Trophoblast cell (in vitro differentiated cells and primary cell): ENCODE data around the gene DDR2.

ENCODE experiments used
- DNase-seq, 2 donors: peaks; one replicate each; pipeline ENCODE4 v3.0.0-alpha.2; 2016
- H2AFZ ChIP-seq: 2 replicates; pipeline ENCODE4 v1.6.1; 2013; ENCODE audit warnings: low read length, moderate library complexity, mild to moderate bottlenecking; ENCODE audit not compliant: insufficient read depth, poor library complexity
- H2AK5ac ChIP-seq: 2 replicates; pipeline ENCODE4 v1.6.1; 2013; ENCODE audit warnings: mild to moderate bottlenecking, low read length
- H2BK120ac ChIP-seq: 2 replicates; pipeline ENCODE4 v1.6.1; 2013; ENCODE audit warnings: low read length, mild to moderate bottlenecking, moderate library complexity; ENCODE audit not compliant: insufficient read depth, poor library complexity
- H2BK12ac ChIP-seq: 2 replicates; pipeline ENCODE4 v1.6.1; 2013; ENCODE audit warnings: mild to moderate bottlenecking, low read length, moderate library complexity
- H2BK5ac ChIP-seq: 2 replicates; pipeline ENCODE4 v1.6.1; 2013; ENCODE audit warnings: low read length, low read depth, moderate library complexity, mild to moderate bottlenecking; ENCODE audit not compliant: poor library complexity
- H3K14ac ChIP-seq: 2 replicates; pipeline ENCODE4 v1.6.1; 2013; ENCODE audit warnings: mild to moderate bottlenecking, low read length
- H3K18ac ChIP-seq: 2 replicates; pipeline ENCODE4 v1.6.1; 2013; ENCODE audit warnings: mild to moderate bottlenecking, low read length
- H3K23ac ChIP-seq: 2 replicates; pipeline ENCODE4 v1.6.1; 2013; ENCODE audit warnings: low read length
- H3K27ac ChIP-seq: 2 replicates; pipeline ENCODE4 v1.5.1; 2013; ENCODE audit warnings: low read depth, mild to moderate bottlenecking, inconsistent platforms, low read length, moderate library complexity
- H3K27me3 ChIP-seq: 2 replicates; pipeline ENCODE4 v1.6.1; 2013; ENCODE audit warnings: inconsistent platforms, mild to moderate bottlenecking, low read length, moderate library complexity; ENCODE audit not compliant: insufficient read depth
- H3K36me3 ChIP-seq, 2 experiments: 1 replicate in 1 of 2; 2 replicates in 1 of 2; pipeline ENCODE4 v1.6.1; 2013; ENCODE audit warnings: low read length in 2 of 2, mild to moderate bottlenecking in 2 of 2, moderate library complexity in 1 of 2; ENCODE audit not compliant: insufficient read depth in 2 of 2, control insufficient read depth in 1 of 2
- H3K4ac ChIP-seq: 2 replicates; pipeline ENCODE4 v1.6.1; 2013; ENCODE audit warnings: low read depth, mild to moderate bottlenecking, low read length, moderate library complexity
- H3K4me1 ChIP-seq, 2 experiments: 1 replicate in 1 of 2; 2 replicates in 1 of 2; pipeline ENCODE4 v1.6.1; 2013; ENCODE audit warnings: low read length in 2 of 2, mild to moderate bottlenecking in 2 of 2, moderate library complexity in 1 of 2; ENCODE audit not compliant: insufficient read depth in 2 of 2, control insufficient read depth in 1 of 2
- H3K4me2 ChIP-seq: 2 replicates; pipeline ENCODE4 v1.6.1; 2013; ENCODE audit warnings: inconsistent platforms, mild to moderate bottlenecking, low read length, moderate library complexity
- H3K4me3 ChIP-seq: 2 replicates; pipeline ENCODE4 v1.5.1; 2013; ENCODE audit warnings: mild to moderate bottlenecking, low read depth, low read length, inconsistent platforms
- H3K79me1 ChIP-seq: one replicate; pipeline ENCODE4 v1.6.1; 2013; ENCODE audit warnings: low read length
- H3K79me2 ChIP-seq: 2 replicates; pipeline ENCODE4 v1.6.1; 2013; ENCODE audit warnings: low read length, mild to moderate bottlenecking; ENCODE audit not compliant: control insufficient read depth, insufficient read depth, poor library complexity
- H3K9ac ChIP-seq: 2 replicates; pipeline ENCODE4 v1.6.1; 2013; ENCODE audit warnings: mild to moderate bottlenecking, low read length
- H3K9me3 ChIP-seq: 2 replicates; pipeline ENCODE4 v1.6.1; 2013; ENCODE audit warnings: low read depth, mild to moderate bottlenecking, control low read depth, inconsistent platforms, low read length; ENCODE audit not compliant: insufficient read depth
- H4K12ac ChIP-seq: 2 replicates; pipeline ENCODE4 v1.6.1; 2013; ENCODE audit warnings: low read depth, mild to moderate bottlenecking, low read length, moderate library complexity
- H4K8ac ChIP-seq: 2 replicates; pipeline ENCODE4 v1.6.1; 2013; ENCODE audit warnings: low read depth, mild to moderate bottlenecking, low read length, moderate library complexity
- H4K91ac ChIP-seq: one replicate; pipeline ENCODE4 v1.6.1; 2013; ENCODE audit warnings: low read depth, mild to moderate bottlenecking, low read length, moderate library complexity
- WGBS: extraction: QIAGEN DNeasy Blood & Tissue Kit; methylation state at CpG from one replicate; pipeline ENCODE4 v1.1.7; 2013; ENCODE audit warnings: missing lambda C conversion rate; ENCODE audit not compliant: insufficient read length, insufficient coverage; ENCODE audit errors: extremely low coverage; 5-methylcytosine and 5-hydroxymethylcytosine counted together

The DDR2 gene

DNA sequence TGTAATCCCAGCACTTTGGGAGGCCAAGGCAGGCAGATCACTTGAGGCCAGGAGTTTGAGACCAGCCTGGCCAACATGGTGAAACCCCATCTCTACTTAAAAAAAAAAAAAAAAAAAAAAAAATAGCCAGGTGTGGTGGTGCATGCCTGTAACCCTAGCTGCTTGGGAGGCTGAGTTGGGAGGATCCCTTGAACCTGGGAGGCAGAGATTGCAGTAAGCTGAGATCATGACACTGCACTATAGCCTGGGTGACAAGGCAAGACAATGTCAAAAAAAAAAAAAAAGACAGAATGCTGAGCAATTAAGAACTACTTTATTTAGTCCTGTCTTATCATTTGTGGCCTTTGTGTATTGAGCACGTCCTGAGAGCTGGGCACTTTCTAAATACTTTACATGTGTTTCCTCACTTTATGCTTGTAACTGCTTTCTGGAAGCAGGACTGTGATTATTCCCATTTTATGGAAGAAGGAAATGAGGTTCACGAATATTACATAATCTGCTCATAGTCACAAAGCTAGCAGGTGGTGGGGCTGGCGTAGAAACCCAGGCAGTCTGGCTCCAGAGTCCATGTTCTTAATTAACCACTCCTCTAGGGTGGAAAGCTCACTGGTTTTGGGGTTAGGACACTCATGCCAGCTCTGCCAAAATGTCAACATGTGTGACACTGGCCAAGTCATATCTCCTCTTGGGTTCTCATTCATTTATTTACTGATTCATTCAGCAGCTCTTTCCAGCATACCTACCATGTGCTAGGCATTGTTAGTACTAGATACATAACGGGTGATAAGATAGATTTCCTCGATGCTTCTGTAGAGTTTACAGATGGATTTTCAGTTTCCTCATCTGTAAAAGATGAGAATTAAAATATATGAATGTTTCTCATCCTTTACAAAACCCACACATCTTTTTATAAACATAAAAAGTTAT, 57.7 kb downstream of the DDR2 start:
- DNase-seq = peak in 1 of 2 donors; percentile 3
- Histone ChIP-seq H3K27ac (no peak overlapping the region), H3K79me1 (peaks cover 13% of the 10 kb centered on the region), H2BK5ac (peak overlapping the region; percentile 36), H3K23ac (no peak overlapping the region), H3K18ac (no peak overlapping the region), H2BK12ac (peak overlapping the region; percentile 86), H2BK120ac (peak overlapping the region; percentile 8), H3K14ac (peak overlapping the region; percentile 17), H3K4me3 (no peak overlapping the region), H3K4me2 (no peak overlapping the region), H4K8ac (no peak overlapping the region), H4K91ac (peak overlapping the region; percentile 45), H3K36me3 (no peaks in the 10 kb centered on the region), H3K9ac (no peak overlapping the region), H2AK5ac (peak overlapping the region; percentile 5), H3K9me3 (no peaks in the 10 kb centered on the region), H2AFZ (no peak overlapping the region), H4K12ac (no peak overlapping the region), H3K27me3 (no peaks in the 10 kb centered on the region), H3K4me1 (peaks cover 19% of the 10 kb centered on the region in 2 experiments), H3K4ac (peak overlapping the region; percentile 19), H3K79me2 (peaks cover 4% of the 10 kb centered on the region)
- WGBS = no CpG with 5 or more reads among the region's 5 CpGs

DNA sequence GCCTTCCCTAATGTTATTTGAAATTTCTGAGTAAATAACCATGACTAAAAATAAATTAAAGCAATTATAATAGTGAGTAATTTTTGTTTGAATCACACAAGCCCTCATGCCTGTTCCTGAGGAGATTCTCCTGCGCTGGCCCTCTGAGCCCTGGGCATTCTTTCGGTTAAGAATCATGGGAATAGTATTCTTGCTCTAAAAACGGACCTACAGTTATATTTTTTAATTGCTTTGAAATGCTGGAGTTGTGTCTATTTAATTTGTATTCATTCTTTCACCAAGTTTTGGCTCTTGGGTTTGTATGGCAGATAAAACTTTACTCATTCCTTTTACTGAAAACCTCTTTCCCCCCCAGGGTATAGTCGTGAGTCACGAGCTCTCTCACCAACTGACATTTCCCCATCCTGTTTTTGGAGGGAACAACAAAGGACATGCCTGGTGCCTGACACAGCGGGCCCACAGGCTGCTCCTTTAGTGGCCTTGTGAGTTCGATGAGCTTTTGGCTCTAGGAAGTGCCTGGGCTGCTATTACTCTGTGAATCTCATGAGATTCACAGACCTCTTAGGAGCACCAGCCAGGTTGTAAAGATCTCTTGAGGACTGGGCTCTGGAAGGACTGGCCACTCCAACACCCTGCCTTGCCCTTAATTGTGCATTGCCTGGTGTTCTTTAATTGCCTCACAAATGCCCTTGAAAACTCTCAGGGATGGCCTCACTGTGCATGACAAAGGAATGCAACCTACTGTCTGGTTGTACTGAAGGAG, 58.6 kb downstream of the DDR2 start:
- H3K79me2 ChIP-seq = peaks cover 4% of the 10 kb centered on the region
- peaks cover 15% of the 10 kb centered on the region for H3K79me1 ChIP-seq
- no peak overlapping the region for H2BK5ac ChIP-seq
- no peak overlapping the region for H3K14ac ChIP-seq
- no peak overlapping the region for H3K4me3 ChIP-seq
- H4K8ac ChIP-seq = no peak overlapping the region
- peak overlapping the region; percentile 70 for H4K91ac ChIP-seq
- WGBS = no CpG with 5 or more reads among the region's 7 CpGs
- no peak overlapping the region for H3K4ac ChIP-seq
- DNase-seq = peak; percentile 82 to 96
- no peak overlapping the region for H2AFZ ChIP-seq
- no peak overlapping the region for H3K18ac ChIP-seq
- no peak overlapping the region for H4K12ac ChIP-seq
- H3K27me3 ChIP-seq = no peaks in the 10 kb centered on the region
- H2BK120ac ChIP-seq = peak overlapping the region; percentile 56
- no peaks in the 10 kb centered on the region for H3K36me3 ChIP-seq
- H3K9me3 ChIP-seq = no peaks in the 10 kb centered on the region
- no peak overlapping the region for H2AK5ac ChIP-seq
- H3K4me1 ChIP-seq = peaks cover 19% of the 10 kb centered on the region in 2 experiments
- no peak overlapping the region for H3K9ac ChIP-seq
- no peak overlapping the region for H3K23ac ChIP-seq
- peak overlapping the region; percentile 3 for H3K4me2 ChIP-seq
- H3K27ac ChIP-seq = peak overlapping the region; percentile 88
- no peak overlapping the region for H2BK12ac ChIP-seq

DNA sequence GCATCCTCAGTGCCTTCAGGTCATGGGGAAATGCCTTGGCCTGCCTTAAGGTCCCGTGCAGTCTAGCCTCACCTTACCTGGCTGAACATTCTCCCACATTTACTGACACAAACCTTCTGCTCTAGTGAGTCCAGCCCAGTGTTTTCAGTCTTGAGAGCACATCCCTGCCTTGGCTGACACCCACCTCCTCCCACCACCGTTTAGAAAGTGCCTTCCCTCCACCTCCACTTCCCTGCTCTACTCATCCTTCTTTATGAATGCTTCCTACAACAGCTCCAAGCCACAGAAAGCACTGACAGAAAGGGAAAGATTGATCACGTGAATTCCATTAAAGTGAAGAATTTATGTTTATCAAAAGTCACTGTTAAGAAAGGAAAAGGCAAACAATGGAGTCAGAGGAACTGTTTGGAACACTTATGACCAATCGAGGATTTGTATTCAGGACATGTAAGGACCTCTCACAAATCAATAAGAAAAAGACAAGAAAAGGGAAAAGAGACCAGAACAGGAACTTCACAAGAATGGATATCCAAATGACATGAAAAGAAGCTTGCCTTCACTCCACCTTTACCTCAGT, 59.8 kb downstream of the DDR2 start:
- Histone ChIP-seq H4K12ac (peak overlapping the region; percentile 6), H3K9ac (no peak overlapping the region), H3K4me3 (no peak overlapping the region), H3K36me3 (no peaks in the 10 kb centered on the region), H3K4me2 (no peak overlapping the region), H4K91ac (peak overlapping the region; percentile 91), H2AK5ac (peak overlapping the region; percentile 94), H3K27me3 (no peaks in the 10 kb centered on the region), H2BK5ac (peak overlapping the region; percentile 10), H3K79me1 (peaks cover 17% of the 10 kb centered on the region), H3K79me2 (peaks cover 4% of the 10 kb centered on the region), H3K14ac (peak overlapping the region; percentile 72), H2BK12ac (peak overlapping the region; percentile 85), H3K4ac (peak overlapping the region; percentile 30), H3K4me1 (peaks cover 21% of the 10 kb centered on the region in 2 experiments), H3K23ac (no peak overlapping the region), H2BK120ac (peak overlapping the region; percentile 65), H4K8ac (peak overlapping the region; percentile 54), H3K9me3 (no peaks in the 10 kb centered on the region), H2AFZ (peak overlapping the region; percentile 30), H3K18ac (peak overlapping the region; percentile 39), H3K27ac (peak overlapping the region; percentile 88)
- DNase-seq = no peak
- no CpG with 5 or more reads among the region's 4 CpGs for WGBS

DNA sequence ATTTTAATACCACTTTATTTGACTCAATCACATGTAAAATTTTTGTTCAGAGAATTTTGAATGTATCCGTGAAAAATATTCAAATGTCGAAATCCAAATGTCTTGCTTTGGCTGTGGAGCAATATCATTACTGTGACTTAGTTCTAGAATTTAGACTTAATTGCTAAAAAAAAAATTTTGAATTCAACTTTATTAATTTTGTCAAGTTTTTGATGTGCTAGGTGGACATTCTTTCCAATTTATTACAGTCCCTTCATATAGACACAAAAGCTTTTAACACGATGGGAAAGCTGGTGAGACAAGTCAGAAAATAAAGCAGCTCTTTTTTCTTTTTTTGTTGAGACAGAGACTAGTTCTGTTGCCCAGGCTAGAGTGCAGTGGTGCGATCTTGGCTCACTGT, 62.6 kb downstream of the DDR2 start:
- no peaks in the 10 kb centered on the region for H3K27me3 ChIP-seq
- H4K8ac ChIP-seq = no peak overlapping the region
- H3K4ac ChIP-seq = no peak overlapping the region
- H3K36me3 ChIP-seq = no peaks in the 10 kb centered on the region
- no peak overlapping the region for H3K27ac ChIP-seq
- H4K91ac ChIP-seq = no peak overlapping the region
- H3K4me2 ChIP-seq = no peak overlapping the region
- WGBS = no CpG with 5 or more reads among the region's 4 CpGs
- H3K79me2 ChIP-seq = peaks cover 4% of the 10 kb centered on the region
- H3K23ac ChIP-seq = no peak overlapping the region
- H3K9ac ChIP-seq = no peak overlapping the region
- no peak overlapping the region for H3K4me3 ChIP-seq
- no peak overlapping the region for H2AFZ ChIP-seq
- peaks cover 16% of the 10 kb centered on the region for H3K79me1 ChIP-seq
- no peak overlapping the region for H3K18ac ChIP-seq
- H3K14ac ChIP-seq = no peak overlapping the region
- DNase-seq = no peak
- peak overlapping the region; percentile 83 for H2BK12ac ChIP-seq
- no peaks in the 10 kb centered on the region for H3K9me3 ChIP-seq
- H4K12ac ChIP-seq = no peak overlapping the region
- no peak overlapping the region for H2BK5ac ChIP-seq
- peak overlapping the region; percentile 77 for H2BK120ac ChIP-seq
- peaks cover 16 to 19% of the 10 kb centered on the region in 2 experiments for H3K4me1 ChIP-seq
- H2AK5ac ChIP-seq = no peak overlapping the region
